ENCODE data around the gene PI16. TPM values are rescaled to one million over a fixed set of nuclear protein-coding genes. Genes with fewer than 3 reads are reported as not detected.

Gene PI16
- total and polyA plus RNA-seq, 2 donors (not counting 1 experiment from before 2014, with no cell fraction given): 1.4 to 7.4 TPM

DNA sequence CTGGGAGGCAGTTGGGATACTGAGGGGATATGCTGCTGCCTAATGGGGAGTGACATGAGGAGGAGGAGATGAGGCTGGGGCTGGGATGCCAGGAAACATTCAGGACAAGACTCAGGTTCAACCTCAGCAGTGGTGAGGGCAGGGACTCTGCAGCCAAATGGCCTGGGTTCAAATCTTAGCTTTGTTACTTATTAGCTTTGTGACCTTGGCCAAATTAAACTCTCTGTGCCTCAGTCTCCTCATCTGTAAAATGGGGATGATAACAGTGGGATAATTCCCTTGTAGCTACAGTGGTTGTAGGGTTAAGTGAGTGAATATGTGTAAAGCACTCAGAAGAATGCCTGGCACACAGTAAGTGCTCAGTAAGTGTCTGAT is 1.9 kb downstream of the PI16 start:
- no peak for DNase-seq
- H3K9me3 Mint-ChIP-seq (ENCODE audit: insufficient read depth): no peaks in the 10 kb centered on the region
- Histone ChIP-seq H2AFZ (ENCODE audit: insufficient read depth, low read depth, low read length, poor library complexity, severe bottlenecking) (no peak overlapping the region), H3K4me3 (ENCODE audit: control extremely low read depth in 1 of 5, extremely low read depth in 1 of 5, insufficient read depth in 1 of 5, low read depth in 2 of 5, low read length in 4 of 5) (no peak overlapping the region), H3K4me1 (ENCODE audit: control insufficient read depth in 2 of 2, insufficient read depth in 2 of 2, low read length in 2 of 2) (peaks cover 27 to 33% of the 10 kb centered on the region in 2 donors), H3K79me2 (ENCODE audit: control insufficient read depth, insufficient read depth, low read length) (no peaks in the 10 kb centered on the region), H3K27ac (ENCODE audit: low read length in 2 of 2) (no peak overlapping the region), H3K4me2 (replicated peaks; ENCODE audit: low read depth, low read length, poor library complexity, severe bottlenecking) (no peak overlapping the region), H4K20me1 (ENCODE audit: control insufficient read depth, insufficient read depth, low read length, poor library complexity, severe bottlenecking) (no peaks in the 10 kb centered on the region), H3K36me3 (replicated peaks in 1 of 2; ENCODE audit: control extremely low read depth in 1 of 2, control insufficient read depth in 1 of 2, extremely low read depth in 1 of 2, insufficient read depth in 2 of 2, low read length in 1 of 2) (no peaks in the 10 kb centered on the region), H3K9me3 (ENCODE audit: control extremely low read depth in 1 of 3, control insufficient read depth in 2 of 3, insufficient read depth in 1 of 3, low read length in 2 of 3) (no peaks in the 10 kb centered on the region), H3K9ac (ENCODE audit: low read length) (no peak overlapping the region), H3K27me3 (replicated peaks in 1 of 4; ENCODE audit: control extremely low read depth in 1 of 4, control insufficient read depth in 3 of 4, insufficient read depth in 4 of 4, low read length in 3 of 4) (no peaks in the 10 kb centered on the region)
- no peak for TF ChIP-seq EZH2 (IDR thresholded peaks at IDR 0.05; ENCODE audit: borderline replicate concordance, insufficient read depth, low read depth, low read length, poor library complexity, severe bottlenecking)
- TF ChIP-seq CTCF (IDR thresholded peaks at IDR 0.05): no peak
- H3K4me1 Mint-ChIP-seq: peaks cover 42% of the 10 kb centered on the region
- ATAC-seq (ENCODE audit: low read depth): no peak
- POLR2A ChIA-PET: interaction anchor here (1.2 kb wide), 1 partner anchor 30 kb away, joined by 4 read pairs; the partner anchor contains the start of gene MTCH1
- no peaks in the 10 kb centered on the region for H3K27me3 Mint-ChIP-seq
- H3K27ac Mint-ChIP-seq: peak overlapping the region; percentile 39
- intact Hi-C loops (cut with micrococcal nuclease): no loop called here
- H3K4me3 Mint-ChIP-seq: no peak overlapping the region
- CTCF ChIA-PET: interaction anchor here (1.0 to 1.6 kb wide), 4 partner anchors 61 to 341 kb away, joined by 3 to 4 read pairs (median 4); no protein-coding TSS in a partner anchor

- no peaks in the 10 kb centered on the region for H3K9me3 ChIP-seq (ENCODE audit: control extremely low read depth in 1 of 3, control insufficient read depth in 2 of 3, insufficient read depth in 1 of 3, low read length in 2 of 3)
- Mint-ChIP-seq H3K9me3 (ENCODE audit: insufficient read depth) (no peaks in the 10 kb centered on the region), H3K27me3 (no peaks in the 10 kb centered on the region), H3K4me3 (no peak overlapping the region), H3K4me1 (peaks cover 47% of the 10 kb centered on the region), H3K27ac (no peak overlapping the region)
- ChIA-PET CTCF (interaction anchor here (1.0 kb wide), 1 partner anchor 60 kb away, joined by 3 read pairs; no protein-coding TSS in a partner anchor), POLR2A (interaction anchor here (0.6 kb wide), 1 partner anchor 77 kb away, joined by 5 read pairs; no protein-coding TSS in a partner anchor)
- no peak overlapping the region for H3K27ac ChIP-seq (ENCODE audit: low read length in 2 of 2)
- H3K4me3 ChIP-seq (ENCODE audit: control extremely low read depth in 1 of 5, extremely low read depth in 1 of 5, insufficient read depth in 1 of 5, low read depth in 2 of 5, low read length in 4 of 5): no peak overlapping the region
- H2AFZ ChIP-seq (ENCODE audit: insufficient read depth, low read depth, low read length, poor library complexity, severe bottlenecking): no peak overlapping the region
- H3K36me3 ChIP-seq (replicated peaks in 1 of 2; ENCODE audit: control extremely low read depth in 1 of 2, control insufficient read depth in 1 of 2, extremely low read depth in 1 of 2, insufficient read depth in 2 of 2, low read length in 1 of 2): no peaks in the 10 kb centered on the region
- H3K9ac ChIP-seq (ENCODE audit: low read length): no peak overlapping the region
- H4K20me1 ChIP-seq (ENCODE audit: control insufficient read depth, insufficient read depth, low read length, poor library complexity, severe bottlenecking): no peaks in the 10 kb centered on the region
- H3K4me1 ChIP-seq (ENCODE audit: control insufficient read depth in 2 of 2, insufficient read depth in 2 of 2, low read length in 2 of 2): peaks cover 29 to 40% of the 10 kb centered on the region in 2 donors
- WGBS (ENCODE audit: insufficient coverage): 90% methylated on average over 5 of the region's 9 CpGs
- H3K27me3 ChIP-seq (replicated peaks in 1 of 4; ENCODE audit: control extremely low read depth in 1 of 4, control insufficient read depth in 3 of 4, insufficient read depth in 4 of 4, low read length in 3 of 4): no peaks in the 10 kb centered on the region
- ATAC-seq (ENCODE audit: low read depth): no peak
- H3K79me2 ChIP-seq (ENCODE audit: control insufficient read depth, insufficient read depth, low read length): no peaks in the 10 kb centered on the region
- intact Hi-C loops (cut with micrococcal nuclease): no loop called here
- no peak for DNase-seq
- no peak overlapping the region for H3K4me2 ChIP-seq (replicated peaks; ENCODE audit: low read depth, low read length, poor library complexity, severe bottlenecking)
- TF ChIP-seq EZH2 (IDR thresholded peaks at IDR 0.05; ENCODE audit: borderline replicate concordance, insufficient read depth, low read depth, low read length, poor library complexity, severe bottlenecking) (no peak), CTCF (IDR thresholded peaks at IDR 0.05) (no peak)
Measured at GRCh38 chr6:36957773-36958271, 3.3 kb downstream of the PI16 start.

All from B cell (primary cell).